HG02840 (cell line): ENCODE data around the gene ALX4.

ENCODE experiments used
- ATAC-seq: cut with Tn5 transposase; IDR thresholded peaks from one replicate; pipeline ENCODE4 v1.9.1; 2021; ENCODE audit warnings: mild to moderate bottlenecking, moderate library complexity, moderate number of reproducible peaks; ENCODE audit not compliant: unreplicated experiment, low FRiP score

Gene ALX4

GRCh38 chr11:44252999-44253602 lies 56.8 kb downstream of the ALX4 start:
- ATAC-seq = no peak

GRCh38 chr11:44250421-44250820 lies 59.5 kb downstream of the ALX4 start:
- no peak for ATAC-seq

- ATAC-seq = no peak
Measured at GRCh38 chr11:44248109-44248508, 61.8 kb downstream of the ALX4 start.

- no peak for ATAC-seq
Measured at GRCh38 chr11:44247508-44247907, 62.4 kb downstream of the ALX4 start.

- ATAC-seq = no peak
Measured at GRCh38 chr11:44246726-44247125, 63.2 kb downstream of the ALX4 start.

- ATAC-seq = no peak
Measured at GRCh38 chr11:44244639-44245310, 65.2 kb downstream of the ALX4 start.

GRCh38 chr11:44243595-44244343 lies 66.2 kb downstream of the ALX4 start:
- ATAC-seq = no peak

GRCh38 chr11:44243086-44243485 lies 66.9 kb downstream of the ALX4 start:
- no peak for ATAC-seq

GRCh38 chr11:44241851-44242250 lies 68.1 kb downstream of the ALX4 start:
- no peak for ATAC-seq

GRCh38 chr11:44237156-44237555 lies 72.8 kb downstream of the ALX4 start:
- no peak for ATAC-seq

GRCh38 chr11:44236296-44236695 lies 73.6 kb downstream of the ALX4 start:
- no peak for ATAC-seq

GRCh38 chr11:44235765-44236201 lies 74.2 kb downstream of the ALX4 start:
- no peak for ATAC-seq

GRCh38 chr11:44229624-44230023 lies 80.3 kb downstream of the ALX4 start:
- no peak for ATAC-seq

GRCh38 chr11:44229098-44229497 lies 80.8 kb downstream of the ALX4 start:
- ATAC-seq = no peak

GRCh38 chr11:44228379-44228778 lies 81.6 kb downstream of the ALX4 start:
- no peak for ATAC-seq

- no peak for ATAC-seq
Measured at GRCh38 chr11:44226945-44227344, 83.0 kb downstream of the ALX4 start.

GRCh38 chr11:44226490-44226889 lies 83.4 kb downstream of the ALX4 start:
- ATAC-seq = no peak

- ATAC-seq = no peak
Measured at GRCh38 chr11:44224867-44225501, 85.0 kb downstream of the ALX4 start.

GRCh38 chr11:44223238-44223637 lies 86.7 kb downstream of the ALX4 start:
- no peak for ATAC-seq

- no peak for ATAC-seq
Measured at GRCh38 chr11:44221992-44222391, 87.9 kb downstream of the ALX4 start.

GRCh38 chr11:44221456-44221855 lies 88.5 kb downstream of the ALX4 start:
- no peak for ATAC-seq
